Erythroblast (primary cell): ENCODE results near the gene RINT1.

ENCODE experiments used
- GATA1 ChIP-seq: IDR thresholded peaks from 2 replicates; pipeline ENCODE4 v1.6.1; 2011; ENCODE audit warnings: low read depth, mild to moderate bottlenecking, control low read depth, low read length, moderate library complexity
- POLR2A ChIP-seq: IDR thresholded peaks from 2 replicates; pipeline ENCODE4 v1.6.1; 2011; ENCODE audit warnings: mild to moderate bottlenecking, low read length

- TF ChIP-seq POLR2A, result no peak
- TF ChIP-seq GATA1, result no peak
These were observed 54.0 kb downstream of the RINT1 start for GRCh38 chr7:105585850-105586500.
